Left ventricle myocardium inferior (tissue), 1 donor: ENCODE results near the gene CT55. TPM values are rescaled to one million over a fixed set of nuclear protein-coding genes. Genes with fewer than 3 reads are reported as not detected.
"Not testable (repeated sequence)": the region's sequence is repeated elsewhere in the genome, so short reads cannot be mapped to it uniquely, and the experiment has no call there.

Experiments used
- DNase-seq: peaks from one replicate; pipeline ENCODE4 v3.0.0-alpha.2; 2020
- H3K27ac ChIP-seq: fragments of 200-600 bp; replicated peaks from 2 replicates; pipeline ENCODE4 v1.8.0; 2021
- H3K27me3 ChIP-seq: fragments of 200-600 bp; 2 replicates; pipeline ENCODE4 v1.8.0; 2021; ENCODE audit warnings: low read depth
- H3K36me3 ChIP-seq: fragments of 200-600 bp; 2 replicates; pipeline ENCODE4 v1.8.0; 2021
- H3K4me1 ChIP-seq: fragments of 200-600 bp; 2 replicates; pipeline ENCODE4 v1.8.0; 2021
- H3K4me3 ChIP-seq: fragments of 200-600 bp; 2 replicates; pipeline ENCODE4 v1.8.0; 2021; ENCODE audit warnings: mild to moderate bottlenecking, moderate library complexity
- H3K9me3 ChIP-seq: fragments of 200-600 bp; replicated peaks from 2 replicates; pipeline ENCODE4 v1.8.0; 2021
- CTCF ChIP-seq: fragments of 200-600 bp; IDR thresholded peaks from 2 replicates; pipeline ENCODE4 v1.8.0; 2021; ENCODE audit warnings: antibody characterized with exemption, mild to moderate bottlenecking, borderline replicate concordance
- intact Hi-C: fragments of 100-400 bp; cut with micrococcal nuclease; formaldehyde crosslinking; loops from one replicate; pipeline ENCODE4 v1.11.0; 2022
- total RNA-seq: library from RNA; stranded (reverse); fragmentation: NEBNext Ultra II Directional; extraction: Animal tissue kit (Norgen Biotek cat#: 25700); gene quantifications from one replicate; pipeline ENCODE4 v1.2.1, GENCODE V29; 2021
- donor health status: DM: no; HTN: yes; CAD: no; lungs with severe emphysema.

Gene CT55
- total RNA-seq, 1 donor from 2014 or later, result not detected

- DNase-seq, result no peak
- H3K4me1 ChIP-seq, result no peaks in the 10 kb centered on the region
- no peak for TF ChIP-seq CTCF
- H3K36me3 ChIP-seq, result no peaks in the 10 kb centered on the region
- no peaks in the 10 kb centered on the region for H3K9me3 ChIP-seq
- no peaks in the 10 kb centered on the region for H3K27me3 ChIP-seq
- H3K4me3 ChIP-seq, result no peak overlapping the region
- H3K27ac ChIP-seq, result no peak overlapping the region
- intact Hi-C loops, result no loop called here
Measured at GRCh38 chrX:135193740-135194139, 22.5 kb upstream of the CT55 start.

GRCh38 chrX:135191838-135192237 lies 20.6 kb upstream of the CT55 start:
- no peaks in the 10 kb centered on the region for H3K9me3 ChIP-seq
- no peaks in the 10 kb centered on the region for H3K36me3 ChIP-seq
- TF ChIP-seq CTCF, result no peak
- no peaks in the 10 kb centered on the region for H3K4me1 ChIP-seq
- no peak overlapping the region for H3K27ac ChIP-seq
- intact Hi-C loops, result no loop called here
- DNase-seq, result no peak
- H3K4me3 ChIP-seq, result no peak overlapping the region
- no peaks in the 10 kb centered on the region for H3K27me3 ChIP-seq

- H3K4me1 ChIP-seq, result no peaks in the 10 kb centered on the region
- peak; percentile 46 for TF ChIP-seq CTCF
- intact Hi-C loops, result no loop called here
- H3K27me3 ChIP-seq, result no peaks in the 10 kb centered on the region
- no peak overlapping the region for H3K27ac ChIP-seq
- H3K9me3 ChIP-seq, result no peaks in the 10 kb centered on the region
- no peaks in the 10 kb centered on the region for H3K36me3 ChIP-seq
- no peak for DNase-seq
- no peak overlapping the region for H3K4me3 ChIP-seq
Measured at GRCh38 chrX:135185795-135186443, 14.7 kb upstream of the CT55 start.

GRCh38 chrX:135178636-135179035 lies 7.4 kb upstream of the CT55 start:
- Histone ChIP-seq H3K9me3 (no peaks in the 10 kb centered on the region), H3K4me3 (no peak overlapping the region), H3K4me1 (no peaks in the 10 kb centered on the region), H3K27ac (no peak overlapping the region), H3K36me3 (no peaks in the 10 kb centered on the region), H3K27me3 (no peaks in the 10 kb centered on the region)
- no peak for TF ChIP-seq CTCF
- no peak for DNase-seq
- intact Hi-C loops, result no loop called here

GRCh38 chrX:135170468-135170867 lies 730 bp downstream of the CT55 start:
- intact Hi-C loops, result no loop called here
- no peak overlapping the region for H3K27ac ChIP-seq
- no peaks in the 10 kb centered on the region for H3K9me3 ChIP-seq
- no peak overlapping the region for H3K4me3 ChIP-seq
- no peaks in the 10 kb centered on the region for H3K36me3 ChIP-seq
- no peak for TF ChIP-seq CTCF
- DNase-seq, result no peak
- H3K27me3 ChIP-seq, result no peaks in the 10 kb centered on the region
- no peaks in the 10 kb centered on the region for H3K4me1 ChIP-seq

GRCh38 chrX:135169534-135169933 lies 1.7 kb downstream of the CT55 start:
- H3K4me3 ChIP-seq, DNase-seq, H3K27me3 ChIP-seq, H3K4me1 ChIP-seq, H3K27ac ChIP-seq, H3K36me3 ChIP-seq, intact Hi-C loops, H3K9me3 ChIP-seq: not testable (repeated sequence)
